GM12878 (cell line): ENCODE data around the gene POLA2. TPM values are rescaled to one million over a fixed set of nuclear protein-coding genes. Genes with fewer than 3 reads are reported as not detected.

Experiments
- BCL11A ChIP-seq: IDR thresholded peaks from 2 replicates; pipeline ENCODE4 v1.6.1; 2011; ENCODE audit warnings: low read depth, low read length
- CBX5 ChIP-seq: sonication (generic); IDR thresholded peaks from 2 replicates; pipeline ENCODE4 v1.6.1; 2016; ENCODE audit warnings: low read depth, moderate library complexity, mild to moderate bottlenecking, inconsistent platforms
- DPF2 ChIP-seq: fragments of 450-650 bp; IDR thresholded peaks from 2 replicates; pipeline ENCODE4 v1.6.1; 2017; ENCODE audit warnings: mild to moderate bottlenecking
- HDAC6 ChIP-seq: fragments of 200-600 bp; sonication (generic); IDR thresholded peaks from one replicate; pipeline ENCODE4 v1.8.0; 2017; ENCODE audit warnings: antibody characterized with exemption; ENCODE audit not compliant: unreplicated experiment
- RBBP5 ChIP-seq: fragments of 200-600 bp; sonication (generic); conservative IDR thresholded peaks from 2 replicates; pipeline ENCODE4 v1.6.1; 2016
- SREBF1 ChIP-seq: IDR thresholded peaks from 2 replicates; pipeline ENCODE4 v1.6.1; 2012; ENCODE audit warnings: mild to moderate bottlenecking, low read length
- ZNF622 ChIP-seq: fragments of 450-650 bp; IDR thresholded peaks from 2 replicates; pipeline ENCODE4 v1.6.1; 2017; ENCODE audit warnings: mild to moderate bottlenecking, inconsistent platforms
- polyA plus RNA-seq, 11 experiments: library from polyadenylated mRNA; depleted of rRNA in 4 of 11; unstranded in 6 of 11; stranded (reverse) in 5 of 11; fragments of >200 nt; fragmentation: Nextera tagmentation in 4 of 11; fragmentation: Illumina TruSeq in 1 of 11; extraction: Ambion mirVana in 4 of 11; extraction: Trizol in 1 of 11; gene quantifications; 1 replicate in 1 of 11; 2 replicates in 10 of 11; pipeline versions ENCODE4 v1.2.1 to v1.2.3, GENCODE V29; 2011 to 2016; ENCODE audit warnings: inconsistent platforms in 2 of 11, missing spikeins in 2 of 11, low read depth in 1 of 11
- total RNA-seq, 4 experiments: library from RNA; depleted of rRNA in 3 of 4; stranded (reverse); fragments of >200 nt in 3 of 4; fragmentation: Illumina TruSeq in 1 of 4; extraction: Trizol in 1 of 4; gene quantifications; 2 replicates each; pipeline versions ENCODE4 v1.2.1 to v1.2.3, GENCODE V29; 2013 to 2021
- TF ChIP-seq, protein P1 (sequence below): fragments of 450-650 bp; formaldehyde crosslinking; IDR thresholded peaks from 2 replicates; pipeline ENCODE4 v1.5.0; 2022; ENCODE audit warnings: mild to moderate bottlenecking, missing genetic modification characterization
- TF ChIP-seq, protein P2 (sequence below): fragments of 450-650 bp; IDR thresholded peaks from 2 replicates; pipeline ENCODE4 v1.6.1; 2014; ENCODE audit warnings: mild to moderate bottlenecking
- TF ChIP-seq, protein P3 (sequence below): fragments of 450-650 bp; IDR thresholded peaks from 2 replicates; pipeline ENCODE4 v1.6.1; 2017; ENCODE audit warnings: borderline replicate concordance
- TF ChIP-seq, protein P4 (sequence below), 3 experiments: IDR thresholded peaks in 2 of 3; conservative IDR thresholded peaks in 1 of 3; 2 replicates each; pipeline ENCODE4 v1.5.1; 2011; ENCODE audit warnings: low read depth in 3 of 3, low read length in 3 of 3, mild to moderate bottlenecking in 3 of 3, control low read depth in 2 of 3, moderate library complexity in 2 of 3, inconsistent platforms in 1 of 3, mixed read lengths in 1 of 3; ENCODE audit not compliant: control insufficient read depth in 2 of 3, insufficient read depth in 1 of 3; ENCODE audit errors: extremely low read depth in 1 of 3
- TF ChIP-seq, protein P5 (sequence below): fragments of 450-650 bp; IDR thresholded peaks from 2 replicates; pipeline ENCODE4 v1.6.1; 2016; ENCODE audit warnings: mild to moderate bottlenecking
- TF ChIP-seq, protein P6 (sequence below): fragments of 450-650 bp; formaldehyde crosslinking; IDR thresholded peaks from 2 replicates; pipeline ENCODE4 v1.4.0; 2020; ENCODE audit warnings: mild to moderate bottlenecking, moderate library complexity

POLA2 gene
- total and polyA plus RNA-seq, 10 of the 15 experiments (the other 5 are each of a cell fraction or from before 2014, with no cell fraction given) = 4.2 to 121 (median 56.2) TPM

GRCh38 chr11:65225279-65226102 is 36.3 kb upstream of the POLA2 start (continued):
- TF ChIP-seq, protein P1, sequence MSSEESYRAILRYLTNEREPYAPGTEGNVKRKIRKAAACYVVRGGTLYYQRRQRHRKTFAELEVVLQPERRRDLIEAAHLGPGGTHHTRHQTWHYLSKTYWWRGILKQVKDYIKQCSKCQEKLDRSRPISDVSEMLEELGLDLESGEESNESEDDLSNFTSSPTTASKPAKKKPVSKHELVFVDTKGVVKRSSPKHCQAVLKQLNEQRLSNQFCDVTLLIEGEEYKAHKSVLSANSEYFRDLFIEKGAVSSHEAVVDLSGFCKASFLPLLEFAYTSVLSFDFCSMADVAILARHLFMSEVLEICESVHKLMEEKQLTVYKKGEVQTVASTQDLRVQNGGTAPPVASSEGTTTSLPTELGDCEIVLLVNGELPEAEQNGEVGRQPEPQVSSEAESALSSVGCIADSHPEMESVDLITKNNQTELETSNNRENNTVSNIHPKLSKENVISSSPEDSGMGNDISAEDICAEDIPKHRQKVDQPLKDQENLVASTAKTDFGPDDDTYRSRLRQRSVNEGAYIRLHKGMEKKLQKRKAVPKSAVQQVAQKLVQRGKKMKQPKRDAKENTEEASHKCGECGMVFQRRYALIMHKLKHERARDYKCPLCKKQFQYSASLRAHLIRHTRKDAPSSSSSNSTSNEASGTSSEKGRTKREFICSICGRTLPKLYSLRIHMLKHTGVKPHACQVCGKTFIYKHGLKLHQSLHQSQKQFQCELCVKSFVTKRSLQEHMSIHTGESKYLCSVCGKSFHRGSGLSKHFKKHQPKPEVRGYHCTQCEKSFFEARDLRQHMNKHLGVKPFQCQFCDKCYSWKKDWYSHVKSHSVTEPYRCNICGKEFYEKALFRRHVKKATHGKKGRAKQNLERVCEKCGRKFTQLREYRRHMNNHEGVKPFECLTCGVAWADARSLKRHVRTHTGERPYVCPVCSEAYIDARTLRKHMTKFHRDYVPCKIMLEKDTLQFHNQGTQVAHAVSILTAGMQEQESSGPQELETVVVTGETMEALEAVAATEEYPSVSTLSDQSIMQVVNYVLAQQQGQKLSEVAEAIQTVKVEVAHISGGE (CRISPR knock-in tag) = no peak
- no peak for TF ChIP-seq CBX5
- TF ChIP-seq, protein P2, sequence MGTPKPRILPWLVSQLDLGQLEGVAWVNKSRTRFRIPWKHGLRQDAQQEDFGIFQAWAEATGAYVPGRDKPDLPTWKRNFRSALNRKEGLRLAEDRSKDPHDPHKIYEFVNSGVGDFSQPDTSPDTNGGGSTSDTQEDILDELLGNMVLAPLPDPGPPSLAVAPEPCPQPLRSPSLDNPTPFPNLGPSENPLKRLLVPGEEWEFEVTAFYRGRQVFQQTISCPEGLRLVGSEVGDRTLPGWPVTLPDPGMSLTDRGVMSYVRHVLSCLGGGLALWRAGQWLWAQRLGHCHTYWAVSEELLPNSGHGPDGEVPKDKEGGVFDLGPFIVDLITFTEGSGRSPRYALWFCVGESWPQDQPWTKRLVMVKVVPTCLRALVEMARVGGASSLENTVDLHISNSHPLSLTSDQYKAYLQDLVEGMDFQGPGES = no peak
- no peak for TF ChIP-seq DPF2
- TF ChIP-seq, protein P3, sequence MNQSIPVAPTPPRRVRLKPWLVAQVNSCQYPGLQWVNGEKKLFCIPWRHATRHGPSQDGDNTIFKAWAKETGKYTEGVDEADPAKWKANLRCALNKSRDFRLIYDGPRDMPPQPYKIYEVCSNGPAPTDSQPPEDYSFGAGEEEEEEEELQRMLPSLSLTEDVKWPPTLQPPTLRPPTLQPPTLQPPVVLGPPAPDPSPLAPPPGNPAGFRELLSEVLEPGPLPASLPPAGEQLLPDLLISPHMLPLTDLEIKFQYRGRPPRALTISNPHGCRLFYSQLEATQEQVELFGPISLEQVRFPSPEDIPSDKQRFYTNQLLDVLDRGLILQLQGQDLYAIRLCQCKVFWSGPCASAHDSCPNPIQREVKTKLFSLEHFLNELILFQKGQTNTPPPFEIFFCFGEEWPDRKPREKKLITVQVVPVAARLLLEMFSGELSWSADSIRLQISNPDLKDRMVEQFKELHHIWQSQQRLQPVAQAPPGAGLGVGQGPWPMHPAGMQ = no peak
- no peak for TF ChIP-seq SREBF1
- TF ChIP-seq, protein P4, sequence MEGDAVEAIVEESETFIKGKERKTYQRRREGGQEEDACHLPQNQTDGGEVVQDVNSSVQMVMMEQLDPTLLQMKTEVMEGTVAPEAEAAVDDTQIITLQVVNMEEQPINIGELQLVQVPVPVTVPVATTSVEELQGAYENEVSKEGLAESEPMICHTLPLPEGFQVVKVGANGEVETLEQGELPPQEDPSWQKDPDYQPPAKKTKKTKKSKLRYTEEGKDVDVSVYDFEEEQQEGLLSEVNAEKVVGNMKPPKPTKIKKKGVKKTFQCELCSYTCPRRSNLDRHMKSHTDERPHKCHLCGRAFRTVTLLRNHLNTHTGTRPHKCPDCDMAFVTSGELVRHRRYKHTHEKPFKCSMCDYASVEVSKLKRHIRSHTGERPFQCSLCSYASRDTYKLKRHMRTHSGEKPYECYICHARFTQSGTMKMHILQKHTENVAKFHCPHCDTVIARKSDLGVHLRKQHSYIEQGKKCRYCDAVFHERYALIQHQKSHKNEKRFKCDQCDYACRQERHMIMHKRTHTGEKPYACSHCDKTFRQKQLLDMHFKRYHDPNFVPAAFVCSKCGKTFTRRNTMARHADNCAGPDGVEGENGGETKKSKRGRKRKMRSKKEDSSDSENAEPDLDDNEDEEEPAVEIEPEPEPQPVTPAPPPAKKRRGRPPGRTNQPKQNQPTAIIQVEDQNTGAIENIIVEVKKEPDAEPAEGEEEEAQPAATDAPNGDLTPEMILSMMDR (IDR thresholded peaks at IDR 0.05 in 2 of 3, conservative IDR thresholded peaks at IDR 0.05 in 1 of 3; ENCODE audit: control insufficient read depth in 2 of 3, extremely low read depth in 1 of 3, insufficient read depth in 1 of 3, low read depth in 3 of 3, low read length in 3 of 3) = peak; percentile 52 to 63 (median 53)
- TF ChIP-seq, protein P5, sequence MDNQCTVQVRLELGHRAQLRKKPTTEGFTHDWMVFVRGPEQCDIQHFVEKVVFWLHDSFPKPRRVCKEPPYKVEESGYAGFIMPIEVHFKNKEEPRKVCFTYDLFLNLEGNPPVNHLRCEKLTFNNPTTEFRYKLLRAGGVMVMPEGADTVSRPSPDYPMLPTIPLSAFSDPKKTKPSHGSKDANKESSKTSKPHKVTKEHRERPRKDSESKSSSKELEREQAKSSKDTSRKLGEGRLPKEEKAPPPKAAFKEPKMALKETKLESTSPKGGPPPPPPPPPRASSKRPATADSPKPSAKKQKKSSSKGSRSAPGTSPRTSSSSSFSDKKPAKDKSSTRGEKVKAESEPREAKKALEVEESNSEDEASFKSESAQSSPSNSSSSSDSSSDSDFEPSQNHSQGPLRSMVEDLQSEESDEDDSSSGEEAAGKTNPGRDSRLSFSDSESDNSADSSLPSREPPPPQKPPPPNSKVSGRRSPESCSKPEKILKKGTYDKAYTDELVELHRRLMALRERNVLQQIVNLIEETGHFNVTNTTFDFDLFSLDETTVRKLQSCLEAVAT = no peak
- no peak for TF ChIP-seq ZNF622
- TF ChIP-seq RBBP5 = no peak
- TF ChIP-seq, protein P6, sequence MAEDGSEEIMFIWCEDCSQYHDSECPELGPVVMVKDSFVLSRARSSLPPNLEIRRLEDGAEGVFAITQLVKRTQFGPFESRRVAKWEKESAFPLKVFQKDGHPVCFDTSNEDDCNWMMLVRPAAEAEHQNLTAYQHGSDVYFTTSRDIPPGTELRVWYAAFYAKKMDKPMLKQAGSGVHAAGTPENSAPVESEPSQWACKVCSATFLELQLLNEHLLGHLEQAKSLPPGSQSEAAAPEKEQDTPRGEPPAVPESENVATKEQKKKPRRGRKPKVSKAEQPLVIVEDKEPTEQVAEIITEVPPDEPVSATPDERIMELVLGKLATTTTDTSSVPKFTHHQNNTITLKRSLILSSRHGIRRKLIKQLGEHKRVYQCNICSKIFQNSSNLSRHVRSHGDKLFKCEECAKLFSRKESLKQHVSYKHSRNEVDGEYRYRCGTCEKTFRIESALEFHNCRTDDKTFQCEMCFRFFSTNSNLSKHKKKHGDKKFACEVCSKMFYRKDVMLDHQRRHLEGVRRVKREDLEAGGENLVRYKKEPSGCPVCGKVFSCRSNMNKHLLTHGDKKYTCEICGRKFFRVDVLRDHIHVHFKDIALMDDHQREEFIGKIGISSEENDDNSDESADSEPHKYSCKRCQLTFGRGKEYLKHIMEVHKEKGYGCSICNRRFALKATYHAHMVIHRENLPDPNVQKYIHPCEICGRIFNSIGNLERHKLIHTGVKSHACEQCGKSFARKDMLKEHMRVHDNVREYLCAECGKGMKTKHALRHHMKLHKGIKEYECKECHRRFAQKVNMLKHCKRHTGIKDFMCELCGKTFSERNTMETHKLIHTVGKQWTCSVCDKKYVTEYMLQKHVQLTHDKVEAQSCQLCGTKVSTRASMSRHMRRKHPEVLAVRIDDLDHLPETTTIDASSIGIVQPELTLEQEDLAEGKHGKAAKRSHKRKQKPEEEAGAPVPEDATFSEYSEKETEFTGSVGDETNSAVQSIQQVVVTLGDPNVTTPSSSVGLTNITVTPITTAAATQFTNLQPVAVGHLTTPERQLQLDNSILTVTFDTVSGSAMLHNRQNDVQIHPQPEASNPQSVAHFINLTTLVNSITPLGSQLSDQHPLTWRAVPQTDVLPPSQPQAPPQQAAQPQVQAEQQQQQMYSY (CRISPR knock-in tag) = no peak
- no peak for TF ChIP-seq BCL11A
- no peak for TF ChIP-seq HDAC6
